Astrocyte of the spinal cord (primary cell): Measurements from ENCODE around the gene GLRX3.

Source experiments
- DNase-seq: peaks from one replicate; pipeline ENCODE4 v3.0.0; 2011; ENCODE audit warnings: low read depth, low spot score
- H3K4me3 ChIP-seq: 2 replicates; pipeline ENCODE4 v1.5.1; 2011; ENCODE audit warnings: low read depth, mild to moderate bottlenecking, low read length, moderate library complexity
- in situ Hi-C: cut with HindIII; loops from 2 replicates; pipeline ENCODE4 v1.10.0; 2017; ENCODE audit warnings: low sequenced_read_pairs
- TF ChIP-seq, protein P1 (sequence below): IDR thresholded peaks from 2 replicates; pipeline ENCODE4 v1.5.1; 2012; ENCODE audit warnings: low read depth, mild to moderate bottlenecking, low read length, inconsistent platforms

GLRX3 gene

DNA sequence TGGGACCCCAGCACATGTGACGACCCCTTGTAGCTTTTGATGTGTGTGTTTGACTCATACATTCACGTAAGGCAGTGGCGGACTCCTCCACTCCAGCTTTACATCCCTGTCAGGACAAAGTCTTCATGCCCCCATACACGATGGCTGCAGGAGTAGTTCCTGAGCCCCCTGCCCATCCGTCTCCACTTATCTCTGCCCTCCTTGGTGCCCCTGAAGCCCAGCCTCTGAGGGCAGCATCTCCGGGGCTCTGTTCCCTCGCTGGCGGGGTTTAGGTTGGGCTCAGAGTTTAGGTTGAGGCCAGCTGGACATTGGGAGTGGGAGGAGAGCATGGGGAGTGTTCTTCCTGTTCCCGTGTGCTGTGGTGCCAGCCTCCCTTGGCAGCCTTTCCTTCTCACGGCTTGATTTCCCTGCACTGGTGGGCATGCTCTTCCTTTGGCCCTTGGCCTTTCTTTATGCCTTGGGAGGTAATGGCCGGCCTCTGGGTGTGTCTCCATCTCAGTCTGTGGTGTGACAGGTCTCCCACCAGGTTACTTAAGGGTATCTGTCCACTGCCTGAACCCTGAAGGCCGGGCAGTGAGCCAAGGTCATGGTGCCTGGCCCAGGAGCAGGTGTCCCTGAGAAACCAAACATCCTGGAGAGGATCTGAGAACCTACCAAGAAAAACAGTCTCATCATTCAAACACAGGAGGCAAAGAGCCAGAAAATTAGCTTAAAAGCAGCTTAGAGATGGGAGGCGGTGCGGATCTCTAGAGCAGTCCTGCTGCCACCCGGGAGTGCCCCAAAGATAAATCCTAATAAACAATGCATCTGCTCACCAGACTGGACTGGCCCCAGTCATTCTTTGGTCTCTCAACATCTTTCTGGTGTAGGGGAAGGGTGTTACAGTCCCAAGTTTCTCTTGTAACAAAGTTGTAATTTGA lies 85.5 kb downstream of the GLRX3 start:
- TF ChIP-seq, protein P1, sequence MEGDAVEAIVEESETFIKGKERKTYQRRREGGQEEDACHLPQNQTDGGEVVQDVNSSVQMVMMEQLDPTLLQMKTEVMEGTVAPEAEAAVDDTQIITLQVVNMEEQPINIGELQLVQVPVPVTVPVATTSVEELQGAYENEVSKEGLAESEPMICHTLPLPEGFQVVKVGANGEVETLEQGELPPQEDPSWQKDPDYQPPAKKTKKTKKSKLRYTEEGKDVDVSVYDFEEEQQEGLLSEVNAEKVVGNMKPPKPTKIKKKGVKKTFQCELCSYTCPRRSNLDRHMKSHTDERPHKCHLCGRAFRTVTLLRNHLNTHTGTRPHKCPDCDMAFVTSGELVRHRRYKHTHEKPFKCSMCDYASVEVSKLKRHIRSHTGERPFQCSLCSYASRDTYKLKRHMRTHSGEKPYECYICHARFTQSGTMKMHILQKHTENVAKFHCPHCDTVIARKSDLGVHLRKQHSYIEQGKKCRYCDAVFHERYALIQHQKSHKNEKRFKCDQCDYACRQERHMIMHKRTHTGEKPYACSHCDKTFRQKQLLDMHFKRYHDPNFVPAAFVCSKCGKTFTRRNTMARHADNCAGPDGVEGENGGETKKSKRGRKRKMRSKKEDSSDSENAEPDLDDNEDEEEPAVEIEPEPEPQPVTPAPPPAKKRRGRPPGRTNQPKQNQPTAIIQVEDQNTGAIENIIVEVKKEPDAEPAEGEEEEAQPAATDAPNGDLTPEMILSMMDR: no peak

GRCh38 chr10:130222381-130222780 lies 86.2 kb downstream of the GLRX3 start:
- TF ChIP-seq, protein P1: no peak
- in situ Hi-C loops: no loop called here
- DNase-seq: no peak
- no peak overlapping the region for H3K4me3 ChIP-seq

More for the DNA sequence above, 85.5 kb downstream of the GLRX3 start:
- in situ Hi-C loops: no loop called here
- no peak for DNase-seq
- H3K4me3 ChIP-seq: no peak overlapping the region

- no peak for DNase-seq
- in situ Hi-C loops: no loop called here
- TF ChIP-seq, protein P1: no peak
- no peak overlapping the region for H3K4me3 ChIP-seq
Measured at GRCh38 chr10:130224228-130224627, 88.0 kb downstream of the GLRX3 start.

- DNase-seq: no peak
- TF ChIP-seq, protein P1: no peak
- in situ Hi-C loops: no loop called here
- H3K4me3 ChIP-seq: no peak overlapping the region
Measured at GRCh38 chr10:130226012-130226411, 89.8 kb downstream of the GLRX3 start.

DNA sequence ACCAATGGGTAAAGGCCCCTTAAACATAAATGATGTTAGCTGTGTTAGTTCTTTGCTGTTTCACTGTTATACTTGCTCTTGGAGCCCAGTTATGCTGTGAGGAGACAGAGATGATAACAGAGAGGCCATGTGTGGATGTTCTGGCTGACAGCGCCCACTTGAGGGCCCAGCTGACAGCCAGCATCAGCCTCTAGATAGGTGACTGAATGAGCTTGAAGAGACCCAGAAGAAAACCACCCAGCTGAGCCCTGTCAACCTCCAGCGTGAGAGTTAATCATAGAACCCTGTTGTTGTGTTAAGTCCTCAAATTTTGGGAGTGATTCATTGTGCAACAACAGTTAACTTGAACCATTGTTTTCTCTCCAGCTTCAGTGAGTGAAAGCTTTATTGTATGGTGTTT lies 91.7 kb downstream of the GLRX3 start:
- TF ChIP-seq, protein P1: no peak
- DNase-seq: no peak
- H3K4me3 ChIP-seq: no peak overlapping the region
- in situ Hi-C loops: no loop called here
